ENCODE measurements around the gene BCAS1.

Gene BCAS1

GRCh38 chr20:54103067-54103761 is 32.8 kb upstream of the BCAS1 start:
- DNase-seq: peak; percentile 84 to 94 (median 88)

- DNase-seq: no peak
Observed at GRCh38 chr20:54102543-54102942, 32.1 kb upstream of the BCAS1 start.

- DNase-seq: no peak
Observed at GRCh38 chr20:54100563-54100962, 30.2 kb upstream of the BCAS1 start.

GRCh38 chr20:54099894-54100293 is 29.5 kb upstream of the BCAS1 start:
- no peak for DNase-seq

GRCh38 chr20:54098047-54098446 is 27.7 kb upstream of the BCAS1 start:
- no peak for DNase-seq

GRCh38 chr20:54097236-54097529 is 26.8 kb upstream of the BCAS1 start:
- DNase-seq: no peak

GRCh38 chr20:54095824-54096223 is 25.4 kb upstream of the BCAS1 start:
- DNase-seq: no peak

GRCh38 chr20:54094268-54094580 is 23.8 kb upstream of the BCAS1 start:
- no peak for DNase-seq

- DNase-seq: no peak
Observed at GRCh38 chr20:54093423-54094267, 23.3 kb upstream of the BCAS1 start.

GRCh38 chr20:54092021-54092420 is 21.6 kb upstream of the BCAS1 start:
- DNase-seq: no peak

GRCh38 chr20:54091120-54091480 is 20.7 kb upstream of the BCAS1 start:
- no peak for DNase-seq

- peak in 2 of 4 experiments; percentile 22 to 45 for DNase-seq
Observed at GRCh38 chr20:54090230-54091119, 20.1 kb upstream of the BCAS1 start.

GRCh38 chr20:54088430-54088829 is 18.0 kb upstream of the BCAS1 start:
- no peak for DNase-seq

GRCh38 chr20:54086507-54087039 is 16.2 kb upstream of the BCAS1 start:
- DNase-seq: no peak

GRCh38 chr20:54085910-54086309 is 15.5 kb upstream of the BCAS1 start:
- no peak for DNase-seq

GRCh38 chr20:54085425-54085824 is 15.0 kb upstream of the BCAS1 start:
- no peak for DNase-seq

- no peak for DNase-seq
Observed at GRCh38 chr20:54084727-54085388, 14.5 kb upstream of the BCAS1 start.

GRCh38 chr20:54084193-54084592 is 13.8 kb upstream of the BCAS1 start:
- DNase-seq: no peak

- no peak for DNase-seq
Observed at GRCh38 chr20:54083459-54083858, 13.1 kb upstream of the BCAS1 start.

GRCh38 chr20:54082100-54082499 is 11.7 kb upstream of the BCAS1 start:
- no peak for DNase-seq

GRCh38 chr20:54079652-54080051 is 9.3 kb upstream of the BCAS1 start:
- no peak for DNase-seq

GRCh38 chr20:54078296-54078984 is 8.0 kb upstream of the BCAS1 start:
- DNase-seq: peak in 1 of 4 experiments; percentile 11
